Stimulated activated CD4-positive, alpha-beta T cell treated with anti-CD3 and anti-CD28 coated beads, Interleukin-2, amount 100 ng/mL, for 4 hours (primary cell): ENCODE data around the gene PRTN3.
"Not testable (repeated sequence)": the region's sequence is repeated elsewhere in the genome, so short reads cannot be mapped to it uniquely, and the experiment has no call there.

Experiments
- DNase-seq: peaks from one replicate; pipeline ENCODE4 v3.0.0-alpha.2; 2020; ENCODE audit warnings: low read depth

The PRTN3 gene

DNA sequence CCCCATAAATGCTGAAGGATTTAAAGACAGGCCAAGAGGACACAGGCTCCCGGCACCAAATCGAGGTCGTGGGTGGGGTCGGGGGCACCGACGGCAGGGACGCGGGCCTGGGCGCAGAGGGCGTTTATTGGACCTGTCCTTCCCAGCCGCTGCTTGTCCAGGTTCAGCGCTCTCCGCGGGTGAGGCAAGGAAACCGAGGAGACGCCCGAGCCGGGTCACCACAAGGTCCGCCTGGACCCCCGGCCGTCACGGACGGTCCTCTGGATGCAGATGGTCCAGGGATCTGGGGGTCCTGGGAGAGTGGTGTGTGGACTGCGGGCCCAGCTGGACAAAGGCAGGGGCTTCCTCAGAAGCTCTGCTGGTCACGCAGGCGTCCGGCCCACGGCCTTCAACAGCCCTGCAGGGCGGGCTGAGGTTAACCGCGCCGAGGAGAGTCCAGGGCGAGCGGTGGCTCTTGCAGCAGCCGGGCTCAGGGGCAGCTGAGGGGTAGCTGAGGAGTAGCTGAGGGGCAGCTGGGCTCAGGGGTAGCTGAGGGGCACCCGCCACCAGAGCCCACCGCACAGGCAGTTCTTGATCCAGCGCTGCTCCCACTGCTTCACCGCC lies 27.2 kb downstream of the PRTN3 start:
- DNase-seq = no peak

DNA sequence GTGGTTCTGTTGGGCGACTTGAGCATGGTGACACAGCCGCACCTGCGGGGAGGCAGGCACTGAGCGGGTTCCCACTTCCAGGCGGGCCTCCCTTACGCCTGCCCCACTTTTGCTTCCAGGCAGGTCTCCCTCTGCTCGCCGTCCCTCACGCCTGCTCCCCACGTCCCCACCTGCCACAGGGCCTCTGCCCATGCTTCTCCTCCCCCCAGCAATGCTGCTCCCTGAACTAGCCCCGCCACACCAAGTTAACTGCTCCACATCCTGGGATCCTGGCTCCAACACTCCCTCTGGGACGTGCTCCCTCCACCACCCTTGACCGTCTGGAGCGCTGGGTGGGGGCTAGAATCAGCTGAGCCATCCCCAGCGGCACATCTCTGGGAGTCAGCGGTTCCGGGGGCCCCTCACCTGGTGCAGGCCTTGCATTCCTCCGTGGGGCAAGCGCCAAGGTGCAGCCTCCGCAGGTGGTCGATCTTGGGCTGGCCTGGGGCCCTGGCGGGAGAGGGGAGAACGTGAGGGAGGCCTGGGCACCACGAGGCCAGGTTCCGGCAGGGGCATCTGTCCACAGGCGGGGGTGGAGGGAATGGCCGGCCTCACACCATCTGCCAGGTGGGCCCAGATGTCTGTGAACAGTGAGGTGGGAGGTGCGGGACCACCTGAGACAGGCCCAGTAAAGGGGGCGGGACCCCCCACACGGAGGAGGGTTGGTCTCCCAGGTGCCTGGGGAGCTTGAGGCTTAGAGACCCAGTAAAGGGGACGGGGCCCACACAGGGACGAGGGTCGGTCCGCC lies 27.9 kb downstream of the PRTN3 start:
- no peak for DNase-seq

GRCh38 chr19:869245-870177 lies 28.7 kb downstream of the PRTN3 start:
- no peak for DNase-seq

GRCh38 chr19:870314-870713 lies 29.5 kb downstream of the PRTN3 start:
- no peak for DNase-seq

DNA sequence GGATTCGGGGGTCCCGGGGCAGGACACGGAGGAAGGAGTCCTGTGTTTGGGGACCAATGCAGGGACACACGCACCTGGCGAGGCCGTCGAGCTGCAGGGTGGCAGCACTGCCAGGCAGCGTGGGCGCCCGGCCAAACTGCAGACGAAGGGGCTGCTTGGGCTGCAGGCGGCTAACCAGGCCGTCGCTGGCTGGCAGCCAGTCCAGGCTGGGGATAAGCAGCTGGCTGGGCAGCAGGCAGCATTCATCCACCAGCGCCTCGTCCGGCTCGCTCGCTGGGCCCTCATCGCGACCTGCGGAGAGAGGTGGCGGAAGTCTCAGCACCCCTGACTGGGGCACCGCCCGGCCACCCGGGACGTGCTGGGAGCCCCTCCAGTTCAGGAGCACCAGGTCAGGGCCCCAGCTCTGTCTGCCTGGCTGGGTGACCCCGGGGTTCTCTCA lies 30.2 kb downstream of the PRTN3 start:
- no peak for DNase-seq

- no peak for DNase-seq
These were observed 30.9 kb downstream of the PRTN3 start for GRCh38 chr19:871446-872265.

- peak; percentile 72 for DNase-seq
These were observed 31.6 kb downstream of the PRTN3 start for GRCh38 chr19:872266-872951.

- peak; percentile 38 for DNase-seq
These were observed 32.3 kb downstream of the PRTN3 start for GRCh38 chr19:873084-873483.

DNA sequence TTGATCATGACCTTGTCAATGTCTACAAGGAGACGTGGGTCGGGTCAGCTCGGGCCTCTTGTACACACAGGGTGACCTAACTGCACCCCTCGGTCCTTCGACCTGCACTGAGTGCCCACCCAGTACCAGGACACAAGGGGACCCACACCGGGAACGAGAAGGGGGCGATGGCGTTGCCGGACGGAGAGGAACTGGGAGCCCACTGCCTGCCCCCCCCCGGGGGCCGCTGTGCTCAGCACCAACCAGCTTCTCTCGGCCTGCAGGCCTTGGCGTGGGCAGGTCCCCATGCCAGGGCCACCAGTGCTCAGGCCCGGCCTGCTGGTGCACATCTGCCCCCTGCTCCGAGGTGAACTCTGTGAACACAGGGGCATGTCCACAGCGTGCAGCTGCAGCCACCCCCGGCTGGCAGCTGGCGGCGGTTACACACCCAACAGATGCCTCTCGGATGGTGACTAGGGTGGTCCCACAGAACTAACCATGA lies 32.8 kb downstream of the PRTN3 start:
- DNase-seq = no peak

DNA sequence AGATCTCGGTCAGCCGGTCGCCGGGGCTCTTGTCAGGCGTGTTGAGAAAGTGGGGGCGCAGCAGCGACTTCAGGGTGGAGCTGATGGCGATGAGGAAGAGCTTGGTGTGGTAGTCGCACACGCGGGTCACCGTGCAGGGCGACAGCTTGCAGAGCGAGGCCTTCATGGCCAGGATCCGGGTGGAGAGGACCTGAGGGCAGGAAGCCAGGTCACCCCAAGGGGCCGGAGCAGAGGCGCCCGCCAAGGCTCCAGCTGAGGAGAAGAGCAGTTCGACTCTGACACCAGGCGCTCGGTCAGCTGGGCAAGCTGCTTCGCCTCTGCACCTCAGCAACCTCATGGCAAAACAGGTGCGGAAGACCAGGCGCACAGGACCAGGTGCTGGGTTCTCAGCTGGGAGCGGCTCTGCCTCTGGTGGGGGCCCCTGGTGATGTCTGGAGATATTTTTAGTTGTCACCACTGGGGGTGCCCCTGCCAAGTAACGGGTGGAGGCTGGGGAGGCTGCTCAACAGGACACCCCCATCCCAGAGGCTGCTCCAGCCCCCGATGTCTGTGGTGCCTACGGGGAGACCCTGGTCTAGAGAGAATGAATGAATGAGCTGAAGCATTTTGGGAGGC lies 34.6 kb downstream of the PRTN3 start:
- DNase-seq = no peak

GRCh38 chr19:876089-876488 lies 35.3 kb downstream of the PRTN3 start:
- DNase-seq = no peak

GRCh38 chr19:876780-877314 lies 36.0 kb downstream of the PRTN3 start:
- DNase-seq = no peak

DNA sequence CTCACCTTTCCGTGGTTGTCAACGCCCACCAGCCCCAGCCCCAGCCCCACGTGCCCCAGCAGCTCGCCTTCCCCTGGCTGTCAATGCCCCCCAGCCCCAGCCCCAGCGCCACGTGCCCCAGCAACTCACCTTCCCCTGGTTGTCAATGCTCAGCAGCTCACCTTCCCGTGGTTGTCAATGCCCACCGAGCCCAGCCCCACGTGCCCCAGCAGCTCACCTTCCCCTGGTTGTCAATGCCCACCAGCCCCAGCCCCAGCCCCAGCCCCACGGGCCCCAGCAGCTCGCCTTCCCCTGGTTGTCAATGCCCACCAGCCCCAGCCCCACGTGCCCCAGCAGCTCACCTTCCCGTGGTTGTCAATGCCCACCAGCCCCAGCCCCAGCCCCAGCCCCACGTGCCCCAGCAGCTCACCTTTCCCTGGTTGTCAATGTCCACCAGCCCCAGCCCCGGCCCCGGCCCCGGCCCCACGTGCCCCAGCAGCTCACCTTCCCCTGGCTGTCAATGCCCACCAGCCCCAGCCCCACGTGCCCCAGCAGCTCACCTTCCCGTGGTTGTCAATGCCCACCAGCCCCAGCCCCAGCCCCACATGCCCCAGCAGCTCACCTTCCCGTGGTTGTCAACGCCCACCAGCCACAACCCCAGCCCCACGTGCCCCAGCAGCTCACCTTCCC lies 37.3 kb downstream of the PRTN3 start:
- DNase-seq = not testable (repeated sequence)

GRCh38 chr19:878751-879561 lies 38.2 kb downstream of the PRTN3 start:
- DNase-seq = not testable (repeated sequence)

DNA sequence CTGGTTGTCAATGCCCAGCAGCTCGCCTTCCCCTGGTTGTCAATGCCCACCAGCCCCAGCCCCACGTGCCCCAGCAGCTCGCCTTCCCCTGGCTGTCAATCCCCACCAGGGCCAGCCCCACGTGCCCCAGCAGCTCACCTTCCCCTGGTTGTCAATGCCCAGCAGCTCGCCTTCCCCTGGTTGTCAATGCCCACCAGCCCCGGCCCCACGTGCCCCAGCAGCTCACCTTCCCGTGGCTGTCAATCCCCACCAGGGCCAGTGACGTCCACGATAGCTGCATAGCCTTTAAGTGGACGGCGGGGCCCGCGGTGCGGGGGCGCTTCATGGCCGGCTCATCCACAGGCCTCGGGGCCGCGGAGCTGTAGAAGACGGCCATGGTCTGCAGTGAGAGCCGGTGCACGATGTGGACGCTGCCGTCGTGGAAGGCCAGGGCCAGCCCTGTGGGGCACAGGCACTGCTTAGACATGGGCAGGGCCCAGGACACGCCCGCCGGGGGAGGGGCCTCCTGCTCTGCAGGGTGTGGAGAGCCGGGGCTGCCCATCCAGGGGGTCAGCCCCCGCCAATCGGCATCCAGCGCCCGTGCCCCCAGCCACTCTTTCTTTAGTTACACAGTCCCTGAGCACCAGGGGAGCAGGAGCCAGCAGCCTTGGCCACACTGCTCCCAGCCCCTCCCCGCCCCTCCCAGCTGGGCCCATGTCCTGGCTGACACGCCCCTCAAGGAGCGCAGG lies 39.1 kb downstream of the PRTN3 start:
- DNase-seq = no peak

DNA sequence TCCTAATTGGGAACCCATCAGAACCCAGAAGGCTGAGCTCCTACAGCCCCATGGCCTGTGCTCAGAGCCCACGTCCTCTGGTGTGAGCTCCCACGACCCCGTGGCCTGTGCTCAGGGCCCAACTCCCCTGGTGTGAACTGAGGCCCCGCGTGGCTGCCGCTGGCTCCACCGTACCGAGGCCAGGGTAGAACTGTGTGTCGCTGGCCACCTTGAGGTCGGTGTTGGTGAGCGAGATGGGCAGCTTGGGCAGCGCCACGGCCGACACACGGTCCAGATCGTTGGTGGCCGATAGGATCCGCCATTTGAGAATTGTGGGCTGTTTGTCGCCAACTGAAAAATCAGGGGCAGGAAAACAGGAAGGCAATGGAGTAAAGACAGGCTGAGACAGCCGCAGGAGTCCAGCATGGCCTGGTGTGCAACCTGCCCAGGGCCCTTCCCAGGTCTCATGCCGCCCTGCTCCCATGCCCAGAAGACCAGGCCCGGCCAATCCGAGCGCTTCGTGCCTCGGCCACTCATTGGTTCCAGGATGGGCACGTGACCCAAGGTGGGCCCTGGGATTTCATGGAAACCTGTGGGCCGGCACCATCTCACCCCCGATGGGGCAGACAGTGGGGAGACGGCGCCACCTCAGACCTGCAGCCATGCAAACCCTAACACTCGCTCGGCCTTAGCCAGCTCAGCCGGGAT lies 40.7 kb downstream of the PRTN3 start:
- no peak for DNase-seq

- no peak for DNase-seq
These were observed 42.2 kb downstream of the PRTN3 start for GRCh38 chr19:882871-883497.
